ENCODE measurements around the gene CCDC74B.
A peak's percentile ranks its signal among the peaks of the same experiment; 100 is the strongest.
"Not testable (repeated sequence)": the region's sequence is repeated elsewhere in the genome, so short reads cannot be mapped to it uniquely, and the experiment has no call there.

The CCDC74B gene

GRCh38 chr2:130158631-130159030 is 13.7 kb upstream of the CCDC74B start:
- no peak overlapping the region for H3K9ac ChIP-seq (ENCODE audit: insufficient read length)
- H3K9me3 ChIP-seq (ENCODE audit: low read depth, low read length), result no peaks in the 10 kb centered on the region
- no peak overlapping the region for H3K27ac ChIP-seq
- no peak for DNase-seq (ENCODE audit: low read depth, low spot score)
- no peak for TF ChIP-seq FOXP2 (optimal IDR thresholded peaks at IDR 0.05; ENCODE audit: control extremely low read depth, extremely low read length, insufficient read depth)
- no peak for TF ChIP-seq POLR2AphosphoS5 (IDR thresholded peaks at IDR 0.05; ENCODE audit: borderline replicate concordance, low read depth, low read length)
- no peak for TF ChIP-seq EZH2 (IDR thresholded peaks at IDR 0.05)
- H3K4me3 ChIP-seq, result no peak overlapping the region
- peaks cover 5% of the 10 kb centered on the region; the same call in 1 of the 2 replicates for H3K36me3 ChIP-seq (ENCODE audit: insufficient read depth, low read length)

GRCh38 chr2:130157825-130158514 is 13.1 kb upstream of the CCDC74B start:
- peak overlapping the region; percentile 31; the same call in 1 of the 2 replicates for H3K27ac ChIP-seq
- not testable (repeated sequence) for H3K9ac ChIP-seq (ENCODE audit: insufficient read length); H3K9me3 ChIP-seq (ENCODE audit: low read depth, low read length); H3K4me3 ChIP-seq; H3K36me3 ChIP-seq (ENCODE audit: insufficient read depth, low read length); DNase-seq (ENCODE audit: low read depth, low spot score)

GRCh38 chr2:130157354-130157753 is 12.4 kb upstream of the CCDC74B start:
- not testable (repeated sequence) for H3K9ac ChIP-seq (ENCODE audit: insufficient read length); H3K36me3 ChIP-seq (ENCODE audit: insufficient read depth, low read length); DNase-seq (ENCODE audit: low read depth, low spot score); H3K9me3 ChIP-seq (ENCODE audit: low read depth, low read length); H3K27ac ChIP-seq; H3K4me3 ChIP-seq

- TF ChIP-seq EZH2 (IDR thresholded peaks at IDR 0.05) (no peak), POLR2AphosphoS5 (IDR thresholded peaks at IDR 0.05; ENCODE audit: borderline replicate concordance, low read depth, low read length) (no peak), FOXP2 (optimal IDR thresholded peaks at IDR 0.05; ENCODE audit: control extremely low read depth, extremely low read length, insufficient read depth) (no peak)
- no peak overlapping the region for H3K4me3 ChIP-seq
- H3K9me3 ChIP-seq (ENCODE audit: low read depth, low read length), result no peaks in the 10 kb centered on the region
- DNase-seq (ENCODE audit: low read depth, low spot score), result no peak
- no peak overlapping the region for H3K9ac ChIP-seq (ENCODE audit: insufficient read length)
- H3K36me3 ChIP-seq (ENCODE audit: insufficient read depth, low read length), result no peaks in the 10 kb centered on the region; the same call in 1 of the 2 replicates
- no peak overlapping the region for H3K27ac ChIP-seq
Observed at GRCh38 chr2:130156624-130157004, 11.7 kb upstream of the CCDC74B start.

GRCh38 chr2:130155956-130156623 is 11.2 kb upstream of the CCDC74B start:
- H3K9ac ChIP-seq (ENCODE audit: insufficient read length); H3K27ac ChIP-seq; H3K36me3 ChIP-seq (ENCODE audit: insufficient read depth, low read length); H3K4me3 ChIP-seq; H3K9me3 ChIP-seq (ENCODE audit: low read depth, low read length); DNase-seq (ENCODE audit: low read depth, low spot score): not testable (repeated sequence)

GRCh38 chr2:130154773-130155765 is 10.2 kb upstream of the CCDC74B start:
- Histone ChIP-seq H3K4me3 (no peak overlapping the region), H3K36me3 (ENCODE audit: insufficient read depth, low read length) (no peaks in the 10 kb centered on the region; the same call in 1 of the 2 replicates), H3K27ac (no peak overlapping the region), H3K9ac (ENCODE audit: insufficient read length) (no peak overlapping the region), H3K9me3 (ENCODE audit: low read depth, low read length) (no peaks in the 10 kb centered on the region)
- no peak for DNase-seq (ENCODE audit: low read depth, low spot score)
- TF ChIP-seq POLR2AphosphoS5 (IDR thresholded peaks at IDR 0.05; ENCODE audit: borderline replicate concordance, low read depth, low read length) (no peak), FOXP2 (optimal IDR thresholded peaks at IDR 0.05; ENCODE audit: control extremely low read depth, extremely low read length, insufficient read depth) (no peak), EZH2 (IDR thresholded peaks at IDR 0.05) (no peak)

GRCh38 chr2:130154423-130154770 is 9.5 kb upstream of the CCDC74B start:
- H3K36me3 ChIP-seq (ENCODE audit: insufficient read depth, low read length); H3K9ac ChIP-seq (ENCODE audit: insufficient read length); H3K27ac ChIP-seq: not testable (repeated sequence)

GRCh38 chr2:130153721-130154422 is 9.0 kb upstream of the CCDC74B start:
- DNase-seq (ENCODE audit: low read depth, low spot score); H3K9me3 ChIP-seq (ENCODE audit: low read depth, low read length); H3K4me3 ChIP-seq; H3K27ac ChIP-seq; H3K36me3 ChIP-seq (ENCODE audit: insufficient read depth, low read length); H3K9ac ChIP-seq (ENCODE audit: insufficient read length): not testable (repeated sequence)

More at GRCh38 chr2:130154423-130154770, 9.5 kb upstream of the CCDC74B start:
- H3K4me3 ChIP-seq; H3K9me3 ChIP-seq (ENCODE audit: low read depth, low read length); DNase-seq (ENCODE audit: low read depth, low spot score): not testable (repeated sequence)
